Upper lobe of right lung (tissue), 1 donor: ENCODE results near the gene IGFL3. TPM values are rescaled to one million over a fixed set of nuclear protein-coding genes. Genes with fewer than 3 reads are reported as not detected.

Experiments
- ATAC-seq: fragments of 200-7000 bp; cut with Tn5 transposase; one replicate; pipeline ENCODE4 v1.9.1; 2020; ENCODE audit warnings: mild to moderate bottlenecking, moderate library complexity
- DNase-seq: peaks from one replicate; pipeline ENCODE4 v3.0.0-alpha.2; 2020
- H3K27ac ChIP-seq: fragments of 200-600 bp; one replicate; pipeline ENCODE4 v1.8.0; 2022
- H3K27me3 ChIP-seq: fragments of 200-600 bp; one replicate; pipeline ENCODE4 v1.8.0; 2022; ENCODE audit warnings: mild to moderate bottlenecking
- H3K36me3 ChIP-seq: fragments of 200-600 bp; one replicate; pipeline ENCODE4 v1.8.0; 2022
- H3K4me1 ChIP-seq: fragments of 200-600 bp; one replicate; pipeline ENCODE4 v1.8.0; 2022
- H3K4me3 ChIP-seq: fragments of 200-600 bp; one replicate; pipeline ENCODE4 v1.8.0; 2022; ENCODE audit warnings: mild to moderate bottlenecking
- H3K9me3 ChIP-seq: fragments of 200-600 bp; one replicate; pipeline ENCODE4 v1.8.0; 2022
- CTCF ChIP-seq: fragments of 200-600 bp; IDR thresholded peaks from one replicate; pipeline ENCODE4 v1.8.0; 2022; ENCODE audit warnings: antibody characterized with exemption
- intact Hi-C: fragments of 100-400 bp; cut with DNase I; formaldehyde crosslinking; loops from one replicate; pipeline ENCODE4 v1.11.0; 2022
- total RNA-seq: library from RNA; stranded (reverse); fragmentation: NEBNext Ultra II Directional; extraction: Animal tissue kit (Norgen Biotek cat#: 25700); gene quantifications from one replicate; pipeline ENCODE4 v1.2.1, GENCODE V29; 2021
- donor health status: DM: no; HTN: yes; CAD: no; lungs with severe emphysema.

IGFL3 gene
- total RNA-seq, 1 donor from 2014 or later: not detected

- no peak for TF ChIP-seq CTCF
- ATAC-seq (no peak), DNase-seq (no peak)
- H3K4me1 ChIP-seq: peaks cover 8% of the 10 kb centered on the region
- no peaks in the 10 kb centered on the region for H3K36me3 ChIP-seq
- no peak overlapping the region for H3K27ac ChIP-seq
- no peaks in the 10 kb centered on the region for H3K9me3 ChIP-seq
- H3K4me3 ChIP-seq: no peak overlapping the region
- intact Hi-C loops: no loop called here
- H3K27me3 ChIP-seq: peaks cover 66% of the 10 kb centered on the region
Observed at GRCh38 chr19:46076031-46076880, 48.2 kb downstream of the IGFL3 start.

GRCh38 chr19:46073268-46073922 is 51.1 kb downstream of the IGFL3 start:
- no peaks in the 10 kb centered on the region for H3K36me3 ChIP-seq
- H3K4me1 ChIP-seq: peaks cover 8% of the 10 kb centered on the region
- TF ChIP-seq CTCF: no peak
- peaks cover 82% of the 10 kb centered on the region for H3K27me3 ChIP-seq
- ATAC-seq (no peak), DNase-seq (no peak)
- intact Hi-C loops: no loop called here
- no peak overlapping the region for H3K4me3 ChIP-seq
- no peak overlapping the region for H3K27ac ChIP-seq
- no peaks in the 10 kb centered on the region for H3K9me3 ChIP-seq

Other genes with a start within 250 kb of the IGFL3 start
- gene IRF2BP1, start 238.5 kb downstream of the IGFL3 start, total RNA-seq: 25.0 TPM
- 7.9 TPM for gene MYPOP, start 222.1 kb downstream of the IGFL3 start, total RNA-seq
- not detected for gene NANOS2, start 209.9 kb downstream of the IGFL3 start, total RNA-seq
- 21.2 TPM for gene NOVA2, start 150.8 kb downstream of the IGFL3 start, total RNA-seq
- 15.4 TPM for gene CCDC61, start 129.2 kb downstream of the IGFL3 start, total RNA-seq
- 0.58 TPM for gene PGLYRP1, start 101.6 kb downstream of the IGFL3 start, total RNA-seq
- not detected for gene IGFL4, start 83.7 kb downstream of the IGFL3 start, total RNA-seq
- gene IGFL2, start 23.6 kb upstream of the IGFL3 start, total RNA-seq: not detected
- gene IGFL1, start 105.1 kb upstream of the IGFL3 start, total RNA-seq: not detected
- gene HIF3A, start 172.4 kb upstream of the IGFL3 start, total RNA-seq: 63.1 TPM
- gene PPP5C, start 222.4 kb upstream of the IGFL3 start, total RNA-seq: 50.0 TPM